GM18861 (cell line): ENCODE measurements around the gene TJP2.
A peak's percentile ranks its signal among the peaks of the same experiment; 100 is the strongest.

Experiments used
- ATAC-seq: cut with Tn5 transposase; IDR thresholded peaks from one replicate; pipeline ENCODE4 v1.9.1; 2021; ENCODE audit not compliant: unreplicated experiment

TJP2 gene

DNA sequence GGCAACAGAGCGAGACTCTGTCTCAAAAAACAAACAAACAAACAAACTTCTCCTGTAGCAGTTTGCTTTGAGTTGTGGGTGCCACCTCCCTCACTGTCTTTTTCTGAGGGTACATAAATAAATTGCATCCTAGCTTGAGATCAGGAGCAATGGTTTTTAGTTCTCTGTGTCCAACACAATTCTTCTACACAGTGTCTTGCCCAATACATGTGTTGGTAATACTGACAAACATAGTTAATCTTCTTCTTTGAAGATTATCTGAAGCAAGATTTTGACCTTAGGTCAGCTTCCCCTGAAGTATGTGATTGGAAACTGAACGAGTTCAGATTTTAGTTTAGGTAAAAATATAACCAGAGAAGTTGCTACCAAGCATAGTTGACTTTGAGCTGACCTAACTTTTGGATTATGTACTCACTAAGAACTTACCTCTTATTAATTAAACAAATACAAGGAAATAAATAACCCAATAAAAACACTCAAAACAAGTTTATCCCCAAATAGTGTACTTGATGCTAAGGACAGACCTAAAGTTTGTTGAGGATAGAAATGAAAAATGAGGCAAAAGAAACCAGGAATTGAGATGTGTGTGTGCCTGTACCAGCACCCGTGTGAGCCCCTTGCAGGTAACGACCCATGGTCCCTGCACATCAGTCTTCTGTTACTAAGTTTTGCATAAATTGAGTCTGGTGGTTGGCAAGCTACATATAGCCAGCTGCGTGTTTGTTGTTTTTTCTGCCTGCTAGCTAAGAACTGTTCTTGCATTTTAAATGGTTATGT is 16.2 kb downstream of the TJP2 start:
- ATAC-seq: peak; percentile 45

DNA sequence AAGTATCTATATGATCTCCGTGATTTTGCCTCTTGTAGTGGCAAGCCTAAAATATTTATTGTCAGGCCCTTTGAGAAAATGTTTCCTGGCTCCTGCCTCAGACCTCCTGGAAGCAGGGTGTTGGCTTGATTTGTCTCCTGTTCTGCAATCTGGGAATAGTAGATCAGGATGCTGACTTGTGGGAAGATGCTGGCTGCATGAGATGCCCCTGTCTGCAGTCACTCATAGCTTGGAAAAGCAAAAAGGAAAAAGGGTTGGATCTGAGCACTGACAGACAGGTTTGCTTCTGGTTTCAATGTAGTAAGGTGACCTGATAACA is 16.7 kb downstream of the TJP2 start:
- no peak for ATAC-seq

DNA sequence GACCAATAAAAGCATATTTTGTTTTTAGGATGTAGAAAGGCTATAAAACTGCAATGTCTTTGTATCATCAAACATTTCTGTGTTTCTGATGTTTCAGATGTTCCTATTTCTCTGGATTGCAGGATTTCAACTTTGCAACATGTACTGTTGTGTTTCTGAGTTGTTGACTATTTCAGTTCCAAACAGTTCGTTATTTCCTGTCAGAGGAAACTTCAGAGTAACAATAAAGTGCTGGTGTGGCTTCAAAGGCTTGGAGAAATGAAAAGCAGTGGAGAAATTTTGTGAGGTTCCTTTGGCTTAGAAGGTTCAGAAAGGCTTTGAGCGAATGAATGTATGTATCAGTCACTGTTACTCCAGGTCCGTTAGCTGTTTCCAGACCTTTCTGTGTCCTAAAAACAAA is 17.2 kb downstream of the TJP2 start:
- no peak for ATAC-seq

DNA sequence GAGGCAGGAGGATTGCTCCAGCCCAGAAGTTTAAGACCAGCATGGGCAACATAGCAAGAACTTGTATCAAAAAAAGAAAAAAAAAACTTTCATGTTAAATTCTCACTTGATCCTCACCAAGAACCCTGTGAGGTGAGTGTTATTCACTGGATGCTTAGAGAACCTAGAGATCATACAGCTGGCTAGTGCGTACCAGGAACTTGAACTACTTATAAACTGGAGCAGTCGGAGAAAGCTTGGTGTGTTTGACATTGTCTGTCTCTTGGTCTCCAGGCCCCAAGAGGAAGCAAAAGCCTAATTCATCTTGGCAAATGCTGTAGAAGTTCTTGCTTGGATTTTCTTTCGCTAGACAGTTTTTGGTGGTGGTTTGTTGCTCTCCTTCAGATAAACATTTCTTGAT is 18.1 kb downstream of the TJP2 start:
- ATAC-seq: no peak

DNA sequence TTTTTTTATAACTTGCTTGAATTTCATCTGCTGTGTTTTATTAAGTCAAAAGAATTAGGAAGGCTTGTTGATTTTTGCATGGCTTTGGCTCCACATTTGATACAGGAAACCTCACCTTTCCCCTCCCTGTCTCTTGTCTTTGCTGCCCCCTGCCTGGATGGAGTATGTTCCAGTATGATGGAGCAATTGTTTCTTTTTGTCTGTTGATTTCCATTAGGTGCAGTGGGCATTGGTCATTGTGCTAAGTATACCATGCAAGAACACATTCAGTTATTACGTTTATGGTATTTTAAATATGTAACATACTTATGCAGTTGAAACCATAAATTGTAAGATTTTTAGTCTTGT is 19.6 kb downstream of the TJP2 start:
- ATAC-seq: no peak

DNA sequence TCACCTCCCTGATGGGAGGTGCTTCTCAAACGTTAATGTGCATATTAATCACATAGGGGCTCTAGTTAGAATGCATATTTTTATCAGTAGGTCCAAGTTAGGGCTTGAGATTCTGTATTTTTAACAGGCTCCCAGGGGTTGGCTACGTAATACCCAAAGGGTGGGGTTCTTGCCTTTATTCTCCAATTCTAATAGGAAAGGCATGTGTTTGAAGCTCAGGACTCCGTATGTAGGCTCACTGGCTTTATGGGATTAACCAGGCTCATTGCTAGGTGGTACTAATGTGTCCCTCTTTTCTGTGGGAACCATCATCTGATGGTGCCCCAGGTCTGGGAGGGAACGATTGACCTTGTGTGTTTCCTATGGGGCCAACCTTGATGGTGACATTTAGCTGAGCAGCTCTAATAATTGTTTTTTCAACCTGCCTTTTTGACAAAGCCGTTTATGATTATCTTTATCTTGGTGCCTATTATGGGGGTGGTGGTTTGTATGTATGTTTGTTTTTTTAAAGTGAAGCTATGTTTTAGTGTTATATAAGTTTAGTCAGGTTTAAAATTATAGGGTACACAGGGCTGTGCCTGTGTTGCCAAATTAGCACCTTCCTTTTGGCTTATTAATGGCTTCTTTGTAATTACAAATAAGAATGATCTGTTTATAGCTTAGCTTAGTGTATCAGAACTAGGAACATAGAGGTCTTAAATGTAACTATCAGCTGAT is 20.8 kb downstream of the TJP2 start:
- ATAC-seq: no peak

DNA sequence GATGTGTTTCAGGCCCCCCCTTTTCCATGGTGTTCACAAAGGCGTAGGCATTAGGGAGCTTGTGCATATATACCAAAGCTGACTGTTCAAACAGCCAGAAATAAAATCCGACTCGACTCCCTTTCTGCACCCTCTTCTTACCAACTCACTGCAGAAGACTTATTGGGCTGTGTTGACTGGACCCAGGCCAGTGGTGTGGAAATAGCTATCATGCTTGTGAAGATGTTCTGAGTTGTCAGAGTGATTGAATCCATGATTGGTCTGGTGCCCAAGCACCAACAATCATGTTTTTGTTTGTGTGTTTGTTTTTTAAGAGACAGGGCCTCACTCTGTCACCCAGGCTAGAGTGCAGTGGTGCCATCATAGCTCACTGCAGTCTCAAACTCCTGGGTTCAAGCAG is 21.6 kb downstream of the TJP2 start:
- ATAC-seq: no peak

DNA sequence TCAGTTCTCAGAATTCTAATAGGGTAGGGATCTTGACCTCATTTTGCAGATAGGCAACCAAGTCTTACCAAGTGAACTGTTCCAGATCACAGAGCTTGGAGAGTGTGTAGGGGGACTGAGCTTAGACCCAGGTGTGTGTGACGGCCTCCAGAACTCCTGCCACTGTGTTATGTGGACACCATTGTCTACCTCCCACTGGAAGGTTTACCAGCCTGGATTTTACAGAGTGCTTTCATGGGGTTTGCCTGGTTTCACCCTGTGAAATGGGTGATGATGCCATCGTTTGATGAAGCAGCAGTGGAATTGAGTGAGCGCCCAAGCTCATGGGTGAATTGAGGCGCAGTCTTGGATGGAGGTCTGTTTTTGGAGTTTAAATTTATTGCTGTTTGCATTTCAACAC is 23.6 kb downstream of the TJP2 start:
- ATAC-seq: no peak

DNA sequence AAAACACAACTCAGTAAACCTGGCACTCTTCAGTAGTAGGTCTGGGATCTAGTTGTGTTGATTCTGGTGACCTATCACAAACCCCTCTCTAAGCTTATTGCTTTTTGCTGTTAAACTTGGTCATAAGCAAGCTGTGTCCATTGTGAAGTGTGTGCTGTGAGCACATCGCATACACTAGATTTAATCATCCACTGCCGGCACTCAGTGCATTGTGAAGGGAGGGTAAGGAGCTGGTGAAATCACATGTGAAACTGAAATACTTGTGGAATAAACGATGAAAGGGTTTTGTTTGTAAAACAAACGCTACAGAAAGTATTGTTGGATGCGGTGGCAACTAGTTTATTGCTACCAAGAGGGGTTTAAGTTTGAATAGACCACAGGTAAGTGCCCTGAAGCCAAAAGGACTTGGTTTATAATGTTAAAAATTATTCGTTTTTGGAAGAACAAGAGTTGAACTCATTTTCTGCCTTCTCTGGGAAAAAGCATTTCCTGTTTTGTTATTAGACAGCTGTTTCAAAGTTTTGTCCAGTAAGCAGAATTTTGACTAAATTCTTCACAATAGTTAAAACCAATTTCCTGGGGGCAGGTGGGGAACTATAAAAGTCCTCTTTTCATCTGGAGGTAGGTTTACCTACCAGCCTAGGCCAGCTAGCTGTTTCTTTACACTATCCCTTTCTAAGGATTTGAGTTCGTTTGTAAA is 24.6 kb downstream of the TJP2 start:
- no peak for ATAC-seq

DNA sequence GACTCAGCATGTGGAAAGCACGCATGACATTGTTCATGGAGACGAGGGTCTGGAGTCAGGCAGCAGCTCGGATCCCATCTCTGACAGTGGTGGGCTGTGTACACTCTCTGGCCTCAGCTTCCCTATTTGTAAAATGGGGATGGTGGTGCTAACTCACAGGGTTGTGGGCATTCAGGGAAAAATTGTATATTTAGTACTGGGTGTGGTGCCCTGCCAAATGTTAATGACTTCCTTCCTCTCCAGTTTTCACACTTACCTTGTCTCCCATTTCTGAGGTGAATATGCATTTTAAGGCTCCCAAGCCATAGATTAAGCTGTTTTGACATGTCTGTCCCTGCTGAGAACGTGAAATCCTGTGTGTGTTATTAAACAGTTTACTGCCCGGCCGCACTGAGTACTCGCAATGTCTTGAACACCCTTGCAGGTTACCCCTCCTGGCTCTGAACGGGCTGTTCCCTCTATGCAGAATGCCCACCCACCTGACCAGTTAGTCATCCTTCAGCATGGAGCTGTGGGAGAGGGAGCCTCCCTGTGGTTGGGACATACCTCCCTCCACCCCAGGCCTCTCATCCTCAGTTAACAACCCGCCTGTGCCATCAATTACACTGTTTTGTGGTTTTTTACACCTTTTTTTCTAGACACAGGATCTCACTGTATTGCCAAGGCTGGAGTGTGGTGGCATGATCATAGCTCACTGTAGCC is 25.8 kb downstream of the TJP2 start:
- ATAC-seq: no peak

DNA sequence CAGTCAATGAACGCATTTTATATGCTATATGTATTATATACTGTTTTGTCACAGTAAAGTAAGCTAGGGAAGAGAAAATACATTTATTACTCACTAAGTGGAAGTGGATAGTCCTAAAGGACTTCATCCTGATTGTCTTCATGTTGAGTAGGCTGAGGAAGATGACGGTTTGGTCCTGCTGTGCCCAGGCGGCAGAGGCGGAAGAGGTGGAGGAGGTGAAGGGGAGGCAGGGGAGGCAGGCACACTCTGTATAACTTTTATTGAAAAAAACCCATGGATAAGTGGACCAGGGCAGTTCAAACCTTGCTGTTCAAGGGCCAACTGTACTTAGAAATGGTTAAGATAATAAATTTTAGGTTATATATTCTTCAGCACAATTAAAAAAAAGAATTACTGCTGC is 28.5 kb downstream of the TJP2 start:
- no peak for ATAC-seq

DNA sequence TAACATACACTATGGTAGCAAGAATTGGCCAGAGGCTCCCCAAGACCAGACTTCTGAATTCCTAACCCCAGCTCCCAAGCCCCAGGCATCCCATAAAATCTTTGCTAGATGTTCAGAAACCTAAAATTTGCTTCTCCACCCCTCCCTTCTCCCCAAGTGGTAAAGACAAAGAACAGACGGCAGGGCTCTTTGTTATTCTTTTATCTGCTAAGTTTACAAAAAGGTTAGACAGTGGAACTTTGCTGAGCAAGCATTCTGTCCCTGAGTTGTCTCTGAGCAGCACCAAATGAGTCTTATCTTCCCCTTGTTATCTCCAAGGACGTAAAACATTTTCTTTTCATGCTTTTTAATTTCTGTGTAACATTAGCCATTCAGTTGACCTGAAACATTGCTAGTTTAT is 30.2 kb downstream of the TJP2 start:
- ATAC-seq: no peak

DNA sequence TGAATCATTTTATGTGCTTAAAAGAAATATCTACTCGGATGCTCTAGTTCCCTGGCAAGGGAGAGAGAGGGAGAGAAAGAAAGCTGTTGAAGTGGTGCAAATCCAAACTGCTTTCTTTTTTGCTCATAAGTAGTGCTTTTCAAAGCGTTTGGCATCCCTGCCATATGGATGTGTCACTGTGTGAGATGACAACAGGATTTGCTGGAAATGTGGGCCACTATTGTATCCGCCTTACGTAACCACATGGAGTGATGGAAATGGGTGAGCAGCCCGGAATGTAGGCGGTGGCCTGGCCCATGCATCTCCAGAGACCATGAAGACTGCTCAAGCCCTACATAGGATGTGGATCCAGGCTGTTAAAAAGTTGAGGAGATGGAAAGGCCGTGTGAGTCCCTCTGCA is 30.8 kb downstream of the TJP2 start:
- no peak for ATAC-seq

DNA sequence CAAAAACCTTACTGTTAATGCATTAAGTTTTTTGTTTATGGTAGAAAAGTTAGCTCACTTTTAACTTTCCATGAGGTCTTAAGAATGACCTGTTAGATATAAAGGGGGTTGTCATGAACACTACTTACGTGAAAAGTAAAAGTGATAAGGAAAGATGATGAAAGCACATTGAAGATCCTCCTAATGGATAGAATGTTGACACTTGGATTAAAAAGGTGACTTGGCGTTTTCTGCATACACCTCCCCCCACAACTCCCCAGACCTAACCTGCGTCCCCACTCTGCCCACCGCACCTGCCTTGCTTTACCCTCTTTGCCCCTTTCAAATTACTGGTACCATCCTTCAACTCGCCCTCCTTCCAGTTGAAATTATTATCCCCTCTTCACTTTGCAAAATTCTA is 32.0 kb downstream of the TJP2 start:
- no peak for ATAC-seq

DNA sequence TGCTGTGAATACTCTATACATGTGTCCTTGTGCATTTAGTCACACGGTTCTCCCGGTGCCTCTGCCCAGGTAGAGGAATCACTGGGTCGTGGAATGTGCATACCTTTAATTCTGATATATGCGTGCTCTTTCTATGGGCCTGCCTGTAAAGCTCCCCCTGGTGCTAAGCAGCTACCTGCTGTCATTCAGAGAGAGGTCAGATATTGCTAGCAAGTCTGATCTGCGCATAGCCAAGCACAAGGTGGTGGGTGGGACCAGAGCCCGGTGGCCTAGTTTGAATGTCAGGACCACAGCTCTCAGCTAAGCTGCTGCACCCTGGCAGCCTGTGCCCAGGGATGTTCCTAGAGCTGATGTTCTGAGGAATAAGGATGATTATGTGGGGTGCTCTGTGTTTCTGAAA is 33.4 kb downstream of the TJP2 start:
- no peak for ATAC-seq

DNA sequence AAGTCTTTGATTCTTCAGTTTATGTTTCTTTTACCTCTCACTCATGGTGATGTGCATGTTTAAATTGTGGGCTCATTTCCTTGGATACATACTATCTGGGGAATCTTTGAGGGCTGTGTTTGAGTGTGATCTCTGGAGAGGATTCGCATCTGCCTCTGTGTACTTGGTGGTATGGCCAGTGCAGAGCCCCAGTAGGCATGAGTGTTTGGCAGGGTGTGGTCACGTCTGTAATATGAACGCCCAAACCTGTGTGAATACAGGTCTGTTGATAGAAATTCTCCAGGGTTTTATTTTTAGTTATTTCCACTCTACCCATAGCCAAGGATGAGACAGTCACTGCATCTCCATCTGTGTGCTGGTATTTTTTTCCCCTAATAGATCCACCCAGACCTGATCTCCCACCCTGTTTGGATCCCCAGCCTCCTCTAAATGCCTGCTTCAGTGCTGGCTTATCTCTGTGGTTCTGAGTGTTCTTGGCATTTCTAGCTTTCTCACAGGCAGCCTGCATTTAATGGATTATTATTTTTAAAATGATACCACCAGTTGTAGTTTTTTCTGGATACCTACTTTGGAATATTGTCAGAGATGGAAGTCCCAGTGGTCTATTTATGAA is 37.5 kb downstream of the TJP2 start:
- ATAC-seq: no peak

DNA sequence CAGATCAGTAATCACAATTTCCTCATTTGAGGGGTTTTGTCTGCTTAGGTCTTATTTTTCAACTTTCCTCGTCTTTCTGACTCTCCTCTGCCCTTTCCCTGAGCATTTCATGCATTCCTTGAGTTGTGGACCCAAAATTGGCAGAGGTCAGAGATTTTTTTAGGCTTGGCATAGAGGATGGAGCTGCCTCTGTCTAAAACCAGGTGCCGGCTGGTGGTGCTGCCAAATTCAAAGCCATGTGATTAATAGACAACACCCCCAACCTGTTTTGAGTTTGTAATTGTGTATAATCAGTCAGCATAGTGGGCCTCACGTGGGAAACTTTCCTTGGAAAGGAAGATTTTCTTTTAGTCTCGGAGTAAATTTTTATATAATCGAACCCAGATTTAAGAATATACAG is 39.6 kb downstream of the TJP2 start:
- ATAC-seq: no peak

DNA sequence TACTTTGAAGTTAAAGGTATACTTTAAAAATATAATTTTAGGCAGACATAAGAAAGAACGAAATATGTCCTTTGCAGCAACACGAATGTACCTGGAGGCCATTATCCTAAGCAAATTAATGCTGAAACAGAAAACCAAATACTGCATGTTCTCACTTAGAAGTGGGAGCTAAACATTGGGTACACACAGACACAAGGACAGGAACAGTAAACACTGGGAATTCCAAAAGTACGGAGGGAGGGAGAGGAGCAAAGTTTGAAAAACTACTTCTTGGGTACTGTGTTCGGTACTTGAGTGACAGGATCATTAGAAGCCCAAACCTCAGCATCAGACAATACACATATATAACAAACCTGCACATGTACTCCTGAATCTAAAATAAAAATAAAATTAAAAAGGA is 40.9 kb downstream of the TJP2 start:
- no peak for ATAC-seq

DNA sequence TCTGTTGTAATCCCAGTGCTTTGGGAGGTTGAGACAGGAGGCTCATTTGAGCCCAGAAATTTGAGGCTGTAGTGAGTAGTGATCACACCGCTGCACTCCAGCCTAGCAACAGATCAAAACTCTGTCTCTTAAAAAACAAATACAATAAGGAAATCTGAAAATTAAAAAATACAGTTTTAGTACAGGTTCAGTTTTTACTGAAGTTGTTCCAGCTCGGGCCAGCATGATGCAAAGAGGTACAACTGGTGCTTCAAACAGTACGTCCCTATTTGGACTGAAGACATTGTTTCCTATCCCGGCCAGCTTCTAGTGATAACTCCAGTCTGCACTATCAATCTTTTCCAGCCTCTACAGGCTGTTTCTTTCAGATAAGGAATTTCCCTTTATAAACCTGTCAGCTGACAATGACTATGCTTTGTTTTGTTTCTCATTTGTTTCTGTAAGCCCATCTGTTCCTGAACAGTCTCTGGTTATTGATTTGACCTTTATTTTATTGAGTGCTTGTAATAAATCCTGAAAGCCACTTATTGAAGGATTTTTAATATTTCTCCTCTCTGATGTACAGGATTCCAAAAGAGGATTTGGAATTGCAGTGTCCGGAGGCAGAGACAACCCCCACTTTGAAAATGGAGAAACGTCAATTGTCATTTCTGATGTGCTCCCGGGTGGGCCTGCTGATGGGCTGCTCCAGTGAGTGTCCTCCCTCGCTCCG is 41.9 kb downstream of the TJP2 start:
- no peak for ATAC-seq

DNA sequence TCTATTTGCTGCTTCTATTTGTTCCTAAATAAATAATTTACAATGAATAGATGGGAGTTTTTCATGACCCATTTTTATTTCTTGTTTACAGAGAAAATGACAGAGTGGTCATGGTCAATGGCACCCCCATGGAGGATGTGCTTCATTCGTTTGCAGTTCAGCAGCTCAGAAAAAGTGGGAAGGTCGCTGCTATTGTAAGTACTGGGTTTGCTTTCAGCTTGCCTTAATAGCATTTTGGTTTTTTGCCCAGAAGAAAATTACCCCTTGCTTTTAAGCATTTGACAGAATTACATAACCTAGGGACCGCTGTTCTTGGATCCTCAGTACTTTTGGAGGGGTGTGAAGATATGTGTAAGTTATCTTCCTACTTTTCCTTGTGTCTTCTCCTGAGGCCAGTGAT is 44.1 kb downstream of the TJP2 start:
- no peak for ATAC-seq

DNA sequence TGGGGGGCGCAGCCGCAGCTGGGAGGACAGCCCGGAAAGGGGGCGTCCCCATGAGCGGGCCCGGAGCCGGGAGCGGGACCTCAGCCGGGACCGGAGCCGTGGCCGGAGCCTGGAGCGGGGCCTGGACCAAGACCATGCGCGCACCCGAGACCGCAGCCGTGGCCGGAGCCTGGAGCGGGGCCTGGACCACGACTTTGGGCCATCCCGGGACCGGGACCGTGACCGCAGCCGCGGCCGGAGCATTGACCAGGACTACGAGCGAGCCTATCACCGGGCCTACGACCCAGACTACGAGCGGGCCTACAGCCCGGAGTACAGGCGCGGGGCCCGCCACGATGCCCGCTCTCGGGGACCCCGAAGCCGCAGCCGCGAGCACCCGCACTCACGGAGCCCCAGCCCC is 47.0 kb downstream of the TJP2 start:
- no peak for ATAC-seq
